Neural progenitor cell (in vitro differentiated cells): ENCODE results near the gene SPN.

ENCODE experiments used
- EZH2 ChIP-seq: fragments of 200-600 bp; sonication (generic); IDR thresholded peaks from 2 replicates; pipeline ENCODE4 v1.6.1; 2017; ENCODE audit warnings: antibody characterized with exemption, mild to moderate bottlenecking, moderate library complexity
- EZH2phosphoT487 ChIP-seq: fragments of 200-600 bp; sonication (generic); IDR thresholded peaks from 2 replicates; pipeline ENCODE4 v1.6.1; 2017; ENCODE audit warnings: antibody characterized with exemption
- TF ChIP-seq, protein P1 (sequence below): fragments of 200-600 bp; sonication (generic); IDR thresholded peaks from 2 replicates; pipeline ENCODE4 v1.5.1; 2017; ENCODE audit warnings: antibody characterized with exemption, mild to moderate bottlenecking

DNA sequence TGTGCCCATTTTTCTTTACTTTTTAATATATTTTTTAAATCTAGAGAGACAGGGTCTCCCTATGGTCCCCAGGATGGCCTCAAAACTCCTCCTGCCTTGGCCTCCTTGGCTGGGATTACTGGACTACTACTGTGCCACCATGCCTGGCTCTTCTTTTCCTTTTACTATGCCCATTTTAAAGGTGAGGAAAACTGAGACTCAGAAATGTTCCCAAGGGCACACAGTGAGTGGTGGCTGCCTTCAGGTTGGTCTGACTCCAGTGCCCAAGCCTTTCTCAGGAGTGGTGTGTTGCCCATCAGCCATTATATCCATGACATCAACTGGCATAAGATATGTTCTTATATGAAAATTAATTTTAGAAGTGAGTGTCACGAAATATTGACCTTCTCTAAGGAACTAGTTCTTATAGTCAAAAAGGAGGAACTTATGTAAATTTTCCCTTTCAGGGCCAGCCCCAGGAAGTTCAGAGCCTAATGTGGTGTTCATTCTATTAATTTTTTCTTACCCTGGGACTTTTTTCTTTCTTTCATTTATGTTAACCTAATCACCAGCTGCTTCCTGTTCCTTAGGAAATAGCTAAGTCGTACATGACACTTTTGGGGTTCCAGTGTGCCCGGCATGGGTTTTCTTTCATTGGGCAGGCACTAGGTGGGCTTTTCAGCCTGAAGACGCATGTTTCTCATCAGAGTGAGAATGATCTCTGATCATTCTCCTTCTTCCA is 17.9 kb upstream of the SPN start:
- no peak for TF ChIP-seq EZH2
- TF ChIP-seq, protein P1, sequence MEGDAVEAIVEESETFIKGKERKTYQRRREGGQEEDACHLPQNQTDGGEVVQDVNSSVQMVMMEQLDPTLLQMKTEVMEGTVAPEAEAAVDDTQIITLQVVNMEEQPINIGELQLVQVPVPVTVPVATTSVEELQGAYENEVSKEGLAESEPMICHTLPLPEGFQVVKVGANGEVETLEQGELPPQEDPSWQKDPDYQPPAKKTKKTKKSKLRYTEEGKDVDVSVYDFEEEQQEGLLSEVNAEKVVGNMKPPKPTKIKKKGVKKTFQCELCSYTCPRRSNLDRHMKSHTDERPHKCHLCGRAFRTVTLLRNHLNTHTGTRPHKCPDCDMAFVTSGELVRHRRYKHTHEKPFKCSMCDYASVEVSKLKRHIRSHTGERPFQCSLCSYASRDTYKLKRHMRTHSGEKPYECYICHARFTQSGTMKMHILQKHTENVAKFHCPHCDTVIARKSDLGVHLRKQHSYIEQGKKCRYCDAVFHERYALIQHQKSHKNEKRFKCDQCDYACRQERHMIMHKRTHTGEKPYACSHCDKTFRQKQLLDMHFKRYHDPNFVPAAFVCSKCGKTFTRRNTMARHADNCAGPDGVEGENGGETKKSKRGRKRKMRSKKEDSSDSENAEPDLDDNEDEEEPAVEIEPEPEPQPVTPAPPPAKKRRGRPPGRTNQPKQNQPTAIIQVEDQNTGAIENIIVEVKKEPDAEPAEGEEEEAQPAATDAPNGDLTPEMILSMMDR: no peak
- no peak for TF ChIP-seq EZH2phosphoT487
